Peyer's patch (tissue), 4 donors: ENCODE results near the gene ADNP2. TPM values are rescaled to one million over a fixed set of nuclear protein-coding genes. Genes with fewer than 3 reads are reported as not detected.
A peak's percentile ranks its signal among the peaks of the same experiment; 100 is the strongest.
"Not testable (repeated sequence)": the region's sequence is repeated elsewhere in the genome, so short reads cannot be mapped to it uniquely, and the experiment has no call there.

ENCODE experiments used
- DNase-seq, 3 donors: peaks; one replicate each; pipeline ENCODE4 v3.0.0-alpha.2; 2017 to 2019
- H3K27ac ChIP-seq, 4 donors: fragments of 200-600 bp; sonication (generic); one replicate each; pipeline ENCODE4 v1.5.1; 2016 to 2019
- H3K27me3 ChIP-seq, 2 donors: fragments of 200-600 bp; sonication (generic); one replicate each; pipeline ENCODE4 v1.5.1; 2019
- H3K36me3 ChIP-seq, 3 donors: fragments of 200-600 bp; sonication (generic); one replicate each; pipeline ENCODE4 v1.5.1; 2016 to 2019
- H3K4me1 ChIP-seq, 4 donors: fragments of 200-600 bp; sonication (generic); one replicate each; pipeline ENCODE4 v1.5.1; 2016 to 2019
- H3K4me3 ChIP-seq, 4 donors: fragments of 200-600 bp; sonication (generic); 1 replicate in 3 of 4; 2 replicates in 1 of 4; pipeline ENCODE4 v1.5.1; 2016 to 2019; ENCODE audit warnings: mild to moderate bottlenecking in 1 of 4
- H3K9me3 ChIP-seq, 4 donors: fragments of 200-600 bp; sonication (generic); one replicate each; pipeline ENCODE4 v1.5.1; 2016 to 2019; ENCODE audit warnings: mild to moderate bottlenecking in 1 of 4
- POLR2A ChIP-seq, 2 donors: fragments of 450-650 bp; IDR thresholded peaks; one replicate each; pipeline ENCODE4 v1.5.1; 2017; ENCODE audit warnings: antibody characterized with exemption in 2 of 2, mild to moderate bottlenecking in 2 of 2, moderate library complexity in 2 of 2
- total RNA-seq, 4 donors: library from RNA; depleted of rRNA; stranded (reverse); fragments of >200 nt; gene quantifications; one replicate each; pipeline ENCODE4 v1.1.0, GENCODE V29; 2016
- TF ChIP-seq, protein P1 (sequence below), 6 experiments: fragments of 450-650 bp in 4 of 6; fragments of 200-600 bp in 2 of 6; sonication (generic) in 1 of 6; IDR thresholded peaks; one replicate each; pipeline ENCODE4 v1.5.1; 2017 to 2019; ENCODE audit warnings: antibody characterized with exemption in 6 of 6, mild to moderate bottlenecking in 3 of 6, moderate library complexity in 1 of 6

ADNP2 gene
- total RNA-seq, 4 donors from 2014 or later, result 18.9 to 26.7 (median 24.0) TPM

GRCh38 chr18:80163183-80163582 lies 54.1 kb downstream of the ADNP2 start:
- no peak for TF ChIP-seq POLR2A (IDR thresholded peaks at IDR 0.05)
- TF ChIP-seq, protein P1, sequence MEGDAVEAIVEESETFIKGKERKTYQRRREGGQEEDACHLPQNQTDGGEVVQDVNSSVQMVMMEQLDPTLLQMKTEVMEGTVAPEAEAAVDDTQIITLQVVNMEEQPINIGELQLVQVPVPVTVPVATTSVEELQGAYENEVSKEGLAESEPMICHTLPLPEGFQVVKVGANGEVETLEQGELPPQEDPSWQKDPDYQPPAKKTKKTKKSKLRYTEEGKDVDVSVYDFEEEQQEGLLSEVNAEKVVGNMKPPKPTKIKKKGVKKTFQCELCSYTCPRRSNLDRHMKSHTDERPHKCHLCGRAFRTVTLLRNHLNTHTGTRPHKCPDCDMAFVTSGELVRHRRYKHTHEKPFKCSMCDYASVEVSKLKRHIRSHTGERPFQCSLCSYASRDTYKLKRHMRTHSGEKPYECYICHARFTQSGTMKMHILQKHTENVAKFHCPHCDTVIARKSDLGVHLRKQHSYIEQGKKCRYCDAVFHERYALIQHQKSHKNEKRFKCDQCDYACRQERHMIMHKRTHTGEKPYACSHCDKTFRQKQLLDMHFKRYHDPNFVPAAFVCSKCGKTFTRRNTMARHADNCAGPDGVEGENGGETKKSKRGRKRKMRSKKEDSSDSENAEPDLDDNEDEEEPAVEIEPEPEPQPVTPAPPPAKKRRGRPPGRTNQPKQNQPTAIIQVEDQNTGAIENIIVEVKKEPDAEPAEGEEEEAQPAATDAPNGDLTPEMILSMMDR (IDR thresholded peaks at IDR 0.05), result no peak
- H3K9me3 ChIP-seq, result peaks cover 0 to 4% (median 0%) of the 10 kb centered on the region in 4 donors
- DNase-seq, result no peak
- no peaks in the 10 kb centered on the region for H3K36me3 ChIP-seq
- no peaks in the 10 kb centered on the region for H3K27me3 ChIP-seq
- peaks cover 0 to under 1% (median 0%) of the 10 kb centered on the region in 4 donors for H3K4me1 ChIP-seq
- H3K4me3 ChIP-seq, result no peak overlapping the region
- H3K27ac ChIP-seq, result no peak overlapping the region

- not testable (repeated sequence) for H3K27me3 ChIP-seq, DNase-seq, H3K4me3 ChIP-seq, H3K4me1 ChIP-seq, H3K36me3 ChIP-seq, H3K27ac ChIP-seq, H3K9me3 ChIP-seq
Measured at GRCh38 chr18:80164727-80165355, 55.8 kb downstream of the ADNP2 start.

- no peak overlapping the region for H3K4me3 ChIP-seq
- H3K4me1 ChIP-seq, result no peaks in the 10 kb centered on the region
- no peaks in the 10 kb centered on the region for H3K27me3 ChIP-seq
- H3K27ac ChIP-seq, result no peak overlapping the region
- DNase-seq, result peak in 1 of 3 donors; percentile 43
- TF ChIP-seq, protein P1 (IDR thresholded peaks at IDR 0.05), result no peak
- TF ChIP-seq POLR2A (IDR thresholded peaks at IDR 0.05), result no peak
- no peaks in the 10 kb centered on the region for H3K36me3 ChIP-seq
- peaks cover 0 to 4% (median 0%) of the 10 kb centered on the region in 4 donors for H3K9me3 ChIP-seq
Measured at GRCh38 chr18:80166240-80166639, 57.2 kb downstream of the ADNP2 start.

DNA sequence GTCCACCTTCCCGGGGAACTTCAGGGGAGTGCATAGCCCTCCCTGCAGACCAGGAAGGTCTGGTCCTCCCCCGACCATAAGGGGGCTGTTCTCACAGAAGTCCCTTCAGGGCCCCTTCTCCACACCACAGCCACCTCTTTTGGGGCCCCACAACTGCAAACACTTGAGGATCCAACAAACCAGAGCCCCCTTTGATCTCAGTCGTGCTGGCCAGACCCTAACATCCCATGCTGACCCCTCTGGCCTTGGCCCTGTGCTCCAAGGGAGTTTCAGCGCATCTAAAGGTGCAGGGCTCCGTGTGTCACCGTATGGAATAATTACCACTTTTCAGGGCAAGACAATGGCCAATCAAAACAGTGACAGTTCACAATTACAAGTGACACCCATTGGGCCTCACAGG lies 57.7 kb downstream of the ADNP2 start:
- DNase-seq, result peak in 1 of 3 donors; percentile 21
- H3K27ac ChIP-seq, result no peak overlapping the region
- no peak overlapping the region for H3K4me3 ChIP-seq
- H3K9me3 ChIP-seq, result peaks cover 0 to 4% (median 0%) of the 10 kb centered on the region in 4 donors
- no peaks in the 10 kb centered on the region for H3K27me3 ChIP-seq
- H3K36me3 ChIP-seq, result no peaks in the 10 kb centered on the region
- TF ChIP-seq, protein P1 (IDR thresholded peaks at IDR 0.05), result no peak
- no peak for TF ChIP-seq POLR2A (IDR thresholded peaks at IDR 0.05)
- no peaks in the 10 kb centered on the region for H3K4me1 ChIP-seq

GRCh38 chr18:80167331-80167730 lies 58.3 kb downstream of the ADNP2 start:
- DNase-seq, result peak in 1 of 3 donors; percentile 16
- no peak overlapping the region for H3K27ac ChIP-seq
- peaks cover 0 to 4% (median 0%) of the 10 kb centered on the region in 4 donors for H3K9me3 ChIP-seq
- H3K36me3 ChIP-seq, result no peaks in the 10 kb centered on the region
- H3K4me3 ChIP-seq, result no peak overlapping the region
- TF ChIP-seq POLR2A (IDR thresholded peaks at IDR 0.05), result no peak
- TF ChIP-seq, protein P1 (IDR thresholded peaks at IDR 0.05), result no peak
- H3K27me3 ChIP-seq, result no peaks in the 10 kb centered on the region
- no peaks in the 10 kb centered on the region for H3K4me1 ChIP-seq

DNA sequence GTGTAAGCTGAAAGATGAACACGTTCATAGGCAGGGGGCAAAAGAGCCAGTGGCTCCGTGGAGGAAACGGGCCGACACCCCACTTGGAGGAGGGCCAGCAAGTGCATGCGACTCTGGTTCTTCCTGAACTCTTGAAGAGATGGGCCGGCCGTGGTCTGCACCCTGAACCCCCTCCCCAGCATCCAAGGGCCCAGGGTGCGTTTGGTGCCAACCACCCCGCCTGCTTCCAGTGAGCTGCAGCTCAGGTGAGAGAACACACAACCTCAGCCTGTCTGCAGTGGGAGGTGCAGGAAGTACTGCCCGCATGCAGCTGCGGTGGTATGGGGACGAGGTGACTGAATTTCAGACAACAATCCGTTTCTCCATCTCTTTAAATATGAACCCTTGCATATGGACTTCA lies 58.9 kb downstream of the ADNP2 start:
- Histone ChIP-seq H3K4me3 (no peak overlapping the region), H3K9me3 (peaks cover 0 to 4% (median 0%) of the 10 kb centered on the region in 4 donors), H3K36me3 (no peaks in the 10 kb centered on the region), H3K4me1 (no peaks in the 10 kb centered on the region), H3K27me3 (no peaks in the 10 kb centered on the region), H3K27ac (no peak overlapping the region)
- no peak for TF ChIP-seq POLR2A (IDR thresholded peaks at IDR 0.05)
- TF ChIP-seq, protein P1 (IDR thresholded peaks at IDR 0.05), result no peak
- DNase-seq, result peak in 1 of 3 donors; percentile 24
